ENCODE measurements around the gene ARHGAP24.

ARHGAP24 gene

DNA sequence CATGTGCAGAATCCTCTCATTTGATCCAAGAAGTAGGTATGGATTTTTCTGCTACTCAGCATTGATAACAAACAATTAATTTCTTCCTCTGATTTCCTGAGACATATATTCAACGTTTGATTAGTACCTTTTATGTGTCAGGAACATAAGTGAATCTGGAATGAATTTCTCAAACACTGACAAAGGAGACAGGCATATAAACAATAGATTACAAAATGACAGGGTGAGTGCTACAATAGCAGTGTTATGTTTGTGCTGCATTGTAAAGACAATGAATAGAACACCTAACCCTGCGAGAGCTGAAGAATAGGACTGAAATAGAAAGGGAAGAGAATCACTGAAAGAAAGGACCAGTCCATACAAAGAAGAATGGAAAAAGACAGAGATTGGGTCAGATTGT is 52.9 kb downstream of the ARHGAP24 start:
- Histone ChIP-seq H3K36me3 (ENCODE audit: insufficient read depth, low read length) (no peaks in the 10 kb centered on the region), H3K4me2 (ENCODE audit: low read length) (no peak overlapping the region), H3K9ac (ENCODE audit: low read depth, low read length) (no peak overlapping the region), H3K4me3 (ENCODE audit: low read length) (no peak overlapping the region), H3K9me3 (replicated peaks; ENCODE audit: low read length) (no peaks in the 10 kb centered on the region), H3K4me1 (ENCODE audit: control insufficient read depth, insufficient read depth, low read length) (no peaks in the 10 kb centered on the region), H3K27me3 (ENCODE audit: control insufficient read depth, insufficient read depth, low read length) (no peaks in the 10 kb centered on the region)

GRCh38 chr4:85531560-85532341 is 56.8 kb downstream of the ARHGAP24 start:
- H3K4me1 ChIP-seq (ENCODE audit: control insufficient read depth, insufficient read depth, low read length), result no peaks in the 10 kb centered on the region
- no peaks in the 10 kb centered on the region for H3K27me3 ChIP-seq (ENCODE audit: control insufficient read depth, insufficient read depth, low read length)
- H3K4me2 ChIP-seq (ENCODE audit: low read length), result no peak overlapping the region
- H3K9ac ChIP-seq (ENCODE audit: low read depth, low read length), result no peak overlapping the region
- H3K4me3 ChIP-seq (ENCODE audit: low read length), result no peak overlapping the region
- no peaks in the 10 kb centered on the region for H3K9me3 ChIP-seq (replicated peaks; ENCODE audit: low read length)
- no peaks in the 10 kb centered on the region for H3K36me3 ChIP-seq (ENCODE audit: insufficient read depth, low read length)

GRCh38 chr4:85534120-85534519 is 59.2 kb downstream of the ARHGAP24 start:
- Histone ChIP-seq H3K27me3 (ENCODE audit: control insufficient read depth, insufficient read depth, low read length) (no peaks in the 10 kb centered on the region), H3K4me2 (ENCODE audit: low read length) (no peak overlapping the region), H3K4me3 (ENCODE audit: low read length) (no peak overlapping the region), H3K9ac (ENCODE audit: low read depth, low read length) (no peak overlapping the region), H3K36me3 (ENCODE audit: insufficient read depth, low read length) (no peaks in the 10 kb centered on the region), H3K4me1 (ENCODE audit: control insufficient read depth, insufficient read depth, low read length) (no peaks in the 10 kb centered on the region), H3K9me3 (replicated peaks; ENCODE audit: low read length) (no peaks in the 10 kb centered on the region)

GRCh38 chr4:85543832-85544231 is 68.9 kb downstream of the ARHGAP24 start:
- Histone ChIP-seq H3K4me2 (ENCODE audit: low read length) (no peak overlapping the region), H3K4me3 (ENCODE audit: low read length) (no peak overlapping the region), H3K9me3 (replicated peaks; ENCODE audit: low read length) (no peaks in the 10 kb centered on the region), H3K36me3 (ENCODE audit: insufficient read depth, low read length) (no peaks in the 10 kb centered on the region), H3K4me1 (ENCODE audit: control insufficient read depth, insufficient read depth, low read length) (no peaks in the 10 kb centered on the region), H3K9ac (ENCODE audit: low read depth, low read length) (no peak overlapping the region), H3K27me3 (ENCODE audit: control insufficient read depth, insufficient read depth, low read length) (no peaks in the 10 kb centered on the region)

DNA sequence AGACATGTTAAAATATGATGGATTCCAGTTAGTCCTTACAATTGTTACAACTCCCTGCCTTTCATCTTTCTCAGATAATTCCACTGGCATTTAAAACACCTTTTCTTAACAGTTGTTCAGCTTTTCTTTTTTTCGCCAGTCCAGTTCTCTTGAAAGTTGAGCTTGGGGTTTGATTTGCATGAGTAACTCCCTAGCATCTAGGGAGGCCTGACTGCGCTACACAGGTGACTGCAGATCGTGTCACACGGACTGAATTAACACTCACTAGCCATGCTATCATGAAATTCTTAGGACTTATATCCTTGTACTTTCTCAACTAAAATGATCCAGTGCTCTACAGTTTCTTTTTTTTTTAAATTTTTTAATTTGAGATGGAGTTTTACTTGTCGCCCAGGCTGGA is 69.8 kb downstream of the ARHGAP24 start:
- no peak overlapping the region for H3K4me3 ChIP-seq (ENCODE audit: low read length)
- H3K9me3 ChIP-seq (replicated peaks; ENCODE audit: low read length), result no peaks in the 10 kb centered on the region
- H3K4me2 ChIP-seq (ENCODE audit: low read length), result no peak overlapping the region
- no peaks in the 10 kb centered on the region for H3K4me1 ChIP-seq (ENCODE audit: control insufficient read depth, insufficient read depth, low read length)
- H3K9ac ChIP-seq (ENCODE audit: low read depth, low read length), result no peak overlapping the region
- no peaks in the 10 kb centered on the region for H3K27me3 ChIP-seq (ENCODE audit: control insufficient read depth, insufficient read depth, low read length)
- H3K36me3 ChIP-seq (ENCODE audit: insufficient read depth, low read length), result no peaks in the 10 kb centered on the region

GRCh38 chr4:85548116-85548515 is 73.2 kb downstream of the ARHGAP24 start:
- Histone ChIP-seq H3K27me3 (ENCODE audit: control insufficient read depth, insufficient read depth, low read length) (no peaks in the 10 kb centered on the region), H3K4me1 (ENCODE audit: control insufficient read depth, insufficient read depth, low read length) (no peaks in the 10 kb centered on the region), H3K4me3 (ENCODE audit: low read length) (no peak overlapping the region), H3K4me2 (ENCODE audit: low read length) (no peak overlapping the region), H3K9me3 (replicated peaks; ENCODE audit: low read length) (no peaks in the 10 kb centered on the region), H3K9ac (ENCODE audit: low read depth, low read length) (no peak overlapping the region), H3K36me3 (ENCODE audit: insufficient read depth, low read length) (no peaks in the 10 kb centered on the region)

- H3K4me1 ChIP-seq (ENCODE audit: control insufficient read depth, insufficient read depth, low read length), result no peaks in the 10 kb centered on the region
- no peak overlapping the region for H3K4me2 ChIP-seq (ENCODE audit: low read length)
- H3K9me3 ChIP-seq (replicated peaks; ENCODE audit: low read length), result peaks cover 2% of the 10 kb centered on the region
- no peaks in the 10 kb centered on the region for H3K27me3 ChIP-seq (ENCODE audit: control insufficient read depth, insufficient read depth, low read length)
- peaks cover 3% of the 10 kb centered on the region for H3K36me3 ChIP-seq (ENCODE audit: insufficient read depth, low read length)
- no peak overlapping the region for H3K9ac ChIP-seq (ENCODE audit: low read depth, low read length)
- H3K4me3 ChIP-seq (ENCODE audit: low read length), result no peak overlapping the region
Observed at GRCh38 chr4:85548841-85549240, 73.9 kb downstream of the ARHGAP24 start.

DNA sequence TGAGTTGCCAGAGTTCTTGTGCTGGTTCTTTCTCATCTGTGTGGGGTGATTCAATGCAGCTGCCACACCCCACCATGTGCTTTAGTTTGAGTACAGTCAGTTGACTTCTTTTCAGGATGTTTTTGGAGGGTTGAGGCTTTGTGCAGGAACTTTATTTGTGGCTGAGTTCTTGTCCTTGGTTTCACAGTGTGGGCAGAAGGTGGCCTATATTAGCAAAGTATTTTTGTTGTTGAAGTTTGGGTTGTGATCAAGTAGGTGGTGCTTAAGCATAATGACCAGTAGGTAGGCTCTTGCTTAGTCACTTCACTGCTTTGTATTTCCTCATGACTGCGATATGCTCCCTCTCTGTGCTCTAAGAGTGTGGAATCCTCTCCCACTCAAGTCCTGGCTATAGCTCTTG is 80.3 kb downstream of the ARHGAP24 start:
- Histone ChIP-seq H3K9me3 (replicated peaks; ENCODE audit: low read length) (peaks cover 4% of the 10 kb centered on the region), H3K27me3 (ENCODE audit: control insufficient read depth, insufficient read depth, low read length) (no peaks in the 10 kb centered on the region), H3K4me3 (ENCODE audit: low read length) (no peak overlapping the region), H3K4me1 (ENCODE audit: control insufficient read depth, insufficient read depth, low read length) (peaks cover 9% of the 10 kb centered on the region), H3K9ac (ENCODE audit: low read depth, low read length) (no peak overlapping the region), H3K4me2 (ENCODE audit: low read length) (peak overlapping the region; percentile 7), H3K36me3 (ENCODE audit: insufficient read depth, low read length) (peaks cover 4% of the 10 kb centered on the region)

- Histone ChIP-seq H3K4me3 (ENCODE audit: low read length) (no peak overlapping the region), H3K4me2 (ENCODE audit: low read length) (no peak overlapping the region), H3K27me3 (ENCODE audit: control insufficient read depth, insufficient read depth, low read length) (no peaks in the 10 kb centered on the region), H3K4me1 (ENCODE audit: control insufficient read depth, insufficient read depth, low read length) (peaks cover 9% of the 10 kb centered on the region), H3K9ac (ENCODE audit: low read depth, low read length) (no peak overlapping the region), H3K9me3 (replicated peaks; ENCODE audit: low read length) (peaks cover 4% of the 10 kb centered on the region), H3K36me3 (ENCODE audit: insufficient read depth, low read length) (peaks cover 4% of the 10 kb centered on the region)
Observed at GRCh38 chr4:85556283-85556682, 81.3 kb downstream of the ARHGAP24 start.

GRCh38 chr4:85557016-85557901 is 82.3 kb downstream of the ARHGAP24 start:
- peaks cover 4% of the 10 kb centered on the region for H3K9me3 ChIP-seq (replicated peaks; ENCODE audit: low read length)
- no peak overlapping the region for H3K4me2 ChIP-seq (ENCODE audit: low read length)
- H3K4me3 ChIP-seq (ENCODE audit: low read length), result no peak overlapping the region
- no peak overlapping the region for H3K9ac ChIP-seq (ENCODE audit: low read depth, low read length)
- peaks cover 4% of the 10 kb centered on the region for H3K36me3 ChIP-seq (ENCODE audit: insufficient read depth, low read length)
- peaks cover 9% of the 10 kb centered on the region for H3K4me1 ChIP-seq (ENCODE audit: control insufficient read depth, insufficient read depth, low read length)
- no peaks in the 10 kb centered on the region for H3K27me3 ChIP-seq (ENCODE audit: control insufficient read depth, insufficient read depth, low read length)

GRCh38 chr4:85565761-85566480 is 91.0 kb downstream of the ARHGAP24 start:
- no peak overlapping the region for H3K4me3 ChIP-seq (ENCODE audit: low read length)
- H3K9ac ChIP-seq (ENCODE audit: low read depth, low read length), result no peak overlapping the region

More at GRCh38 chr4:85565761-85566480, 91.0 kb downstream of the ARHGAP24 start:
- Histone ChIP-seq H3K27me3 (ENCODE audit: control insufficient read depth, insufficient read depth, low read length) (no peaks in the 10 kb centered on the region), H3K4me2 (ENCODE audit: low read length) (no peak overlapping the region), H3K9me3 (replicated peaks; ENCODE audit: low read length) (no peaks in the 10 kb centered on the region), H3K36me3 (ENCODE audit: insufficient read depth, low read length) (peaks cover under 1% of the 10 kb centered on the region), H3K4me1 (ENCODE audit: control insufficient read depth, insufficient read depth, low read length) (peaks cover 12% of the 10 kb centered on the region)

Data from skeletal muscle satellite cell (primary cell).